Right lobe of liver (tissue), 4 donors: ENCODE data around the gene CEND1.

ENCODE experiments used
- CTCF ChIP-seq, 4 donors: fragments of 200-600 bp in 3 of 4; fragments of 450-650 bp in 1 of 4; IDR thresholded peaks; one replicate each; pipeline versions ENCODE4 v1.5.1 to v1.8.0; 2016 to 2022; ENCODE audit warnings: antibody characterized with exemption in 4 of 4, mild to moderate bottlenecking in 2 of 4
- POLR2A ChIP-seq: fragments of 450-650 bp; IDR thresholded peaks from one replicate; pipeline ENCODE4 v1.6.1; 2017; ENCODE audit warnings: antibody characterized with exemption, mild to moderate bottlenecking
- donor health status: DM: no; HTN: no; CAD: no.
- donor health status: DM: no; HTN: no; CAD: no.
- donor health status: DM: no; HTN: yes; CAD: no.

- no peak for TF ChIP-seq CTCF (IDR thresholded peaks at IDR 0.05)
- no peak for TF ChIP-seq POLR2A
Observed at GRCh38 chr11:836700-837099, 46.8 kb upstream of the CEND1 start.
